AG04450 (cell line): ENCODE results near the gene KCNQ5. TPM values are rescaled to one million over a fixed set of nuclear protein-coding genes. Genes with fewer than 3 reads are reported as not detected.
"Not testable (repeated sequence)": the region's sequence is repeated elsewhere in the genome, so short reads cannot be mapped to it uniquely, and the experiment has no call there.

Experiments used
- CTCF ChIA-PET: fragments of 300-600, 350-600 bp; formaldehyde crosslinking; extraction: SDS; loops from one replicate; lab custom pipeline; 2022; ENCODE audit warnings: antibody characterized with exemption, inconsistent platforms; lab: Charles Lee
- POLR2A ChIA-PET: fragments of 350-600 bp; formaldehyde crosslinking; extraction: SDS; loops from one replicate; lab custom pipeline; 2021; ENCODE audit warnings: antibody characterized with exemption, inconsistent platforms; lab: Yijun Ruan, JAX
- DNase-seq: peaks from one replicate; pipeline ENCODE4 v3.0.0-alpha.2; 2011; ENCODE audit warnings: low read depth, low spot score
- H3K27ac ChIP-seq: one replicate; pipeline ENCODE4 v1.5.1; 2012; ENCODE audit warnings: low read depth, low read length, control low read depth
- H3K27me3 ChIP-seq: one replicate; pipeline ENCODE4 v1.6.0; 2012; ENCODE audit warnings: low read length; ENCODE audit not compliant: control insufficient read depth, insufficient read depth
- H3K4me3 ChIP-seq: 2 replicates; pipeline ENCODE4 v1.5.1; 2011; ENCODE audit warnings: mild to moderate bottlenecking, low read depth, low read length, control low read depth
- H3K9me3 ChIP-seq: 2 replicates; pipeline ENCODE4 v1.5.1; 2012; ENCODE audit warnings: low read length; ENCODE audit not compliant: control insufficient read depth, insufficient read depth
- CTCF ChIP-seq: IDR thresholded peaks from 2 replicates; pipeline ENCODE4 v1.5.1; 2011; ENCODE audit warnings: low read depth, low read length, control low read depth, inconsistent platforms
- polyA plus RNA-seq: library from polyadenylated mRNA; depleted of rRNA; stranded (reverse); fragments of >200 nt; gene quantifications from 2 replicates; pipeline ENCODE4 v1.2.3, GENCODE V29; 2011

Gene KCNQ5
- polyA plus RNA-seq, 1 experiment, result 0.52 TPM

DNA sequence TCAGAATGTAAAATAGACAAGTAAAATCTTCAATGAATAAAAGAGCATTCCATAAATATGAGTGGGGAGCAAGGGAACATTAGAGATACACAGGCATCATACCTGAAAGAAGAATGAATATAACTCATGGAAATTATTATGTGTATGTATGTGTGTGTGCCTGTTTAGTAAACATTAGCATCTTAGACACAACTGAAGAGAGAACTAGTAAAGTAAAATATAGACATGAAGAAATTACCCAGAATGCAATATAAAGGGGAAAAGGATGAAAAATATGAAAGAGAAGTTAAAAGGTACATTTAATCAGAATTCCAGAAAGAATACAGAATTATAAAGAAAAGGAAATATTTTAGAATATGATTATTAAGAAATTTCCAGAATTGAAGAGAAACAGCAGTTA lies 264.3 kb downstream of the KCNQ5 start:
- Histone ChIP-seq H3K27ac (no peak overlapping the region), H3K27me3 (no peaks in the 10 kb centered on the region), H3K9me3 (no peaks in the 10 kb centered on the region), H3K4me3 (no peak overlapping the region)
- no peak for DNase-seq
- TF ChIP-seq CTCF, result no peak
- ChIA-PET CTCF (no interaction called here), POLR2A (no interaction called here)

DNA sequence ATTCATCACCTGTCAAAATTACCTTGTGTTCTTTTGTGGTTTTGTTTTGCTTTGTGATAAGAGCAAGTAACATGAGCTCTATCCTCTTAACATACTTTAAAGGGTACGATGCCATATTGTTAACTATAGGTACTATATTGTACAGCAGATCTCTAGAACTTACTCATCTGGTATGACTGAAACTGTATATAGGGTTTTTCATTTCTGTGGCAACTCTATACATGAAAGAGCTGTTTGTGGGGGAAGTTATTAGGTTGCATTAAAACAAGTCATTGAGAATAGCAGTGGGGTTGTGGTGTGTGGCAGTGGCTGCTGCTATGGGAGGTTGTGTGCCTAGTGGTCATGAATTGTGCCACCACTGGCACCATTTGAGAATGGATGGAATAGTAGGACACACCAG lies 268.4 kb downstream of the KCNQ5 start:
- H3K27me3 ChIP-seq, result no peaks in the 10 kb centered on the region
- no peak overlapping the region for H3K27ac ChIP-seq
- no peak for TF ChIP-seq CTCF
- CTCF ChIA-PET, result interaction anchor here (0.6 kb wide), 1 partner anchor 1355 kb away, joined by 4 read pairs; no protein-coding TSS in a partner anchor
- no peak for DNase-seq
- POLR2A ChIA-PET, result no interaction called here
- no peaks in the 10 kb centered on the region for H3K9me3 ChIP-seq
- H3K4me3 ChIP-seq, result no peak overlapping the region

DNA sequence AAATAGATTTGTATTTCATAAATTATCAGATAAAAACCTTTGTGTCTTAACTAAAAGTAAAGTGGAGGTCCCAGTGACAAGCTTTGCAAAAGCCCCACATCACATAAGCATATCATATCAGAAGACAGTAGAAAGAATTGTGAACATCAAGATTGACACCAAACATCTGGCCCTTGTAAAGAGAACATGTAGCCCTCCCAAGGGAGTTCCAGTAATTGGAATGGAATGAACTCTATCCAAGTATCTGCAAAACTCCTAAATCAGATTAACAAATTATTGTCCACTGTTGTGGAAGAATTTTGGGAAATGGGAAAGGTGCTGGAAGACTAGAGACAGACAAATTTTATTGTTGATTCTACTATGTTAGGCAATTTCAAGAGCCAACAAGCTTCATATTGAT lies 268.8 kb downstream of the KCNQ5 start:
- POLR2A ChIA-PET, result no interaction called here
- no peaks in the 10 kb centered on the region for H3K27me3 ChIP-seq
- no peak for DNase-seq
- H3K27ac ChIP-seq, result no peak overlapping the region
- H3K9me3 ChIP-seq, result no peaks in the 10 kb centered on the region
- CTCF ChIA-PET, result no interaction called here
- no peak for TF ChIP-seq CTCF
- no peak overlapping the region for H3K4me3 ChIP-seq

GRCh38 chr6:72892901-72893300 lies 271.0 kb downstream of the KCNQ5 start:
- no peak for DNase-seq
- POLR2A ChIA-PET, result no interaction called here
- TF ChIP-seq CTCF, result no peak
- Histone ChIP-seq H3K27ac (no peak overlapping the region), H3K27me3 (no peaks in the 10 kb centered on the region), H3K4me3 (no peak overlapping the region), H3K9me3 (no peaks in the 10 kb centered on the region)
- CTCF ChIA-PET, result no interaction called here

GRCh38 chr6:72894091-72894490 lies 272.2 kb downstream of the KCNQ5 start:
- no peaks in the 10 kb centered on the region for H3K27me3 ChIP-seq
- TF ChIP-seq CTCF, result no peak
- ChIA-PET CTCF (interaction anchor here (1.4 kb wide), 1 partner anchor 278 kb away, joined by 3 read pairs; no protein-coding TSS in a partner anchor), POLR2A (no interaction called here)
- H3K9me3 ChIP-seq, result no peaks in the 10 kb centered on the region
- no peak overlapping the region for H3K4me3 ChIP-seq
- DNase-seq, result no peak
- no peak overlapping the region for H3K27ac ChIP-seq

GRCh38 chr6:72898313-72898712 lies 276.4 kb downstream of the KCNQ5 start:
- POLR2A ChIA-PET, H3K9me3 ChIP-seq, H3K4me3 ChIP-seq, CTCF ChIA-PET, H3K27me3 ChIP-seq, DNase-seq, H3K27ac ChIP-seq: not testable (repeated sequence)
